ENCODE measurements around the gene HMGXB3. TPM values are rescaled to one million over a fixed set of nuclear protein-coding genes. Genes with fewer than 3 reads are reported as not detected.

Gene HMGXB3
- total RNA-seq, 1 experiment from 2014 or later = 67.8 TPM

DNA sequence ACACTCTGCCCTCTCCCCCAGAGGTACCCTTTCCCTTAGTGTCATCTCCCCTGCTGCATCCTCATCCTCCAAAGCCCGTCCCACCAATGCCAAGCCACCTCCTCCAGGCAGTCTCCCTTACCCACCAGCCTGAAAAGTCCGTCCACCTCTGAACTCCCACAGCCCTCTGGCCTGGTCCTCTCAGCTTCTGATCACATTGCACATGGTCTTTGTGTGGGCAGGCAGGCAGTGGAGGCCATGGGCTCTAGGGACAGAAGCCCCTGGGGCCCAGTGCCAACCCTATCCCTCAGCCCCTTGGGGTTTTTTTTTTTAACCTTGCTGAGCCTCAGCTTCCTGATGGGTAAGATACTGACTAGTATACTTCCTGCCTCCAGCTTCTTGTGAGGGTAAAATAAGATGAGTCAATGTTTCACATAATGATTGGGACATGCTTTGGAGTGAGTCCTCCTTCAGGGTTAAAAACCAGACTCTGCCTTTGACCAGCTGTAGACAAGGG lies 66.4 kb downstream of the HMGXB3 start:
- peak; percentile 56 for DNase-seq (ENCODE audit: unreplicated experiment)
- no peaks in the 10 kb centered on the region for H3K36me3 Mint-ChIP-seq (ENCODE audit: insufficient read depth, unreplicated experiment)
- ChIA-PET CTCF (interaction anchor here (0.7 to 1.1 kb wide), 2 partner anchors 64 to 154 kb away, joined by 3 to 5 read pairs; no protein-coding TSS in a partner anchor), POLR2A (no interaction called here)
- BruUV-seq (replicated peaks) = no TSS peak
- TF ChIP-seq, protein P1, sequence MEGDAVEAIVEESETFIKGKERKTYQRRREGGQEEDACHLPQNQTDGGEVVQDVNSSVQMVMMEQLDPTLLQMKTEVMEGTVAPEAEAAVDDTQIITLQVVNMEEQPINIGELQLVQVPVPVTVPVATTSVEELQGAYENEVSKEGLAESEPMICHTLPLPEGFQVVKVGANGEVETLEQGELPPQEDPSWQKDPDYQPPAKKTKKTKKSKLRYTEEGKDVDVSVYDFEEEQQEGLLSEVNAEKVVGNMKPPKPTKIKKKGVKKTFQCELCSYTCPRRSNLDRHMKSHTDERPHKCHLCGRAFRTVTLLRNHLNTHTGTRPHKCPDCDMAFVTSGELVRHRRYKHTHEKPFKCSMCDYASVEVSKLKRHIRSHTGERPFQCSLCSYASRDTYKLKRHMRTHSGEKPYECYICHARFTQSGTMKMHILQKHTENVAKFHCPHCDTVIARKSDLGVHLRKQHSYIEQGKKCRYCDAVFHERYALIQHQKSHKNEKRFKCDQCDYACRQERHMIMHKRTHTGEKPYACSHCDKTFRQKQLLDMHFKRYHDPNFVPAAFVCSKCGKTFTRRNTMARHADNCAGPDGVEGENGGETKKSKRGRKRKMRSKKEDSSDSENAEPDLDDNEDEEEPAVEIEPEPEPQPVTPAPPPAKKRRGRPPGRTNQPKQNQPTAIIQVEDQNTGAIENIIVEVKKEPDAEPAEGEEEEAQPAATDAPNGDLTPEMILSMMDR (IDR thresholded peaks at IDR 0.05; ENCODE audit: unreplicated experiment) = no peak
- H3K4me3 Mint-ChIP-seq (ENCODE audit: unreplicated experiment) = no peak overlapping the region
- peaks cover 15% of the 10 kb centered on the region for H3K4me1 Mint-ChIP-seq (ENCODE audit: insufficient read depth, unreplicated experiment)
- intact Hi-C loops (cut with micrococcal nuclease) = no loop called here
- no peaks in the 10 kb centered on the region for H3K27me3 Mint-ChIP-seq (ENCODE audit: insufficient read depth, unreplicated experiment)
- H3K9me3 Mint-ChIP-seq (ENCODE audit: unreplicated experiment) = no peaks in the 10 kb centered on the region
- H3K27ac Mint-ChIP-seq (ENCODE audit: low read depth, unreplicated experiment) = no peak overlapping the region

DNA sequence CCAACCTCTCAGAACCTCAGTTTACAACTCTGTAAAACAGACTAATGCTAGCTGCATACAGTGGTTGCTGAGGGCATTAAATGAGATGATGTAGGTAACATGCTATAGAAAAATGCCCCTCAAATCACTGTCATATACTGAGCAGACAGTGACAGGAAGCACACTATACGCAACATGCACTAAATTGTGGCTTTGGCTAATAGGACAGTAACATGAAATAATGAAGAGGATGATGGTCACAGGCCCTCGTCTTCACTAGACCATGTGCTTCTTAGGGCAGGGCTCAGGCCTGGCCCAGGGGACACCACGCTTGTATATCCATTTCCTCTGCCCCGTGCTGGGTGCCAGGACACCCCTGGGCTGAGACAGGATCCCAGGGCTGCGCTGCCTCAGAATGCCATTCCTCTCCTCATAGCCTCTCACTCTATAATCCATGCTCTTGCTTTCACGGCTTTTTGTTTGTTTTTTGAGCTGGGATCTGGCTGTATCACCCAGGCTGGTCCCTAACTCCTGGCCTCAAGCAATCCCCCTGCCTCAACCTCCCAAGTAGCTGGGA lies 66.9 kb downstream of the HMGXB3 start:
- Mint-ChIP-seq H3K27me3 (ENCODE audit: insufficient read depth, unreplicated experiment) (no peaks in the 10 kb centered on the region), H3K27ac (ENCODE audit: low read depth, unreplicated experiment) (no peak overlapping the region), H3K4me3 (ENCODE audit: unreplicated experiment) (no peak overlapping the region), H3K4me1 (ENCODE audit: insufficient read depth, unreplicated experiment) (peaks cover 15% of the 10 kb centered on the region), H3K36me3 (ENCODE audit: insufficient read depth, unreplicated experiment) (no peaks in the 10 kb centered on the region), H3K9me3 (ENCODE audit: unreplicated experiment) (no peaks in the 10 kb centered on the region)
- DNase-seq (ENCODE audit: unreplicated experiment) = no peak
- TF ChIP-seq, protein P1 (IDR thresholded peaks at IDR 0.05; ENCODE audit: unreplicated experiment) = no peak
- BruUV-seq (replicated peaks) = no TSS peak
- CTCF ChIA-PET = interaction anchor here (0.5 to 1.1 kb wide), 2 partner anchors 63 to 140 kb away, joined by 4 to 5 read pairs; no protein-coding TSS in a partner anchor
- intact Hi-C loops (cut with micrococcal nuclease) = no loop called here
- POLR2A ChIA-PET = no interaction called here

DNA sequence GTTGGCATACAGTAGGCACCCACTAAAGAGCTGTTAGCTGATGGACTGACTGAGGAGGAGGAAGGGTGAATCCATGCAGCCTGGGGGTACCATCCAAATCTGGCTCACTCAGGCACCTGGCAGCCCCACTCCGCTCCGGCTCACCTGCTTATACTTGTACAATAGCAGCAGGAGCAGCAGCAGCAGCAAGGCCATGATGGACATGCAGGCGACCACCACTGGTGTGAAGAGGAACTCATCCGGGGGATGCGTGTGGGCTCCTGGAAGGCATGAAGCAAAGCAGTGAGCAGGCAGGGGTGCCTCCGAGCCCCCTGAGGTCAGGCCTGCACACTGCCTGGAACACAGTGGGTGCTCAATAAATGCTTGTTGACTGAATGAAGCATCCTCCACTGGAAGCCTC lies 67.5 kb downstream of the HMGXB3 start:
- TF ChIP-seq, protein P1 (IDR thresholded peaks at IDR 0.05; ENCODE audit: unreplicated experiment) = no peak
- no peaks in the 10 kb centered on the region for H3K36me3 Mint-ChIP-seq (ENCODE audit: insufficient read depth, unreplicated experiment)
- CTCF ChIA-PET = interaction anchor here (1.0 kb wide), 1 partner anchor 283 kb away, joined by 3 read pairs; no protein-coding TSS in a partner anchor
- POLR2A ChIA-PET = no interaction called here
- intact Hi-C loops (cut with micrococcal nuclease) = no loop called here
- no peaks in the 10 kb centered on the region for H3K27me3 Mint-ChIP-seq (ENCODE audit: insufficient read depth, unreplicated experiment)
- H3K9me3 Mint-ChIP-seq (ENCODE audit: unreplicated experiment) = no peaks in the 10 kb centered on the region
- BruUV-seq (replicated peaks) = no TSS peak
- no peak for DNase-seq (ENCODE audit: unreplicated experiment)
- no peak overlapping the region for H3K27ac Mint-ChIP-seq (ENCODE audit: low read depth, unreplicated experiment)
- no peak overlapping the region for H3K4me3 Mint-ChIP-seq (ENCODE audit: unreplicated experiment)
- H3K4me1 Mint-ChIP-seq (ENCODE audit: insufficient read depth, unreplicated experiment) = peaks cover 15% of the 10 kb centered on the region

DNA sequence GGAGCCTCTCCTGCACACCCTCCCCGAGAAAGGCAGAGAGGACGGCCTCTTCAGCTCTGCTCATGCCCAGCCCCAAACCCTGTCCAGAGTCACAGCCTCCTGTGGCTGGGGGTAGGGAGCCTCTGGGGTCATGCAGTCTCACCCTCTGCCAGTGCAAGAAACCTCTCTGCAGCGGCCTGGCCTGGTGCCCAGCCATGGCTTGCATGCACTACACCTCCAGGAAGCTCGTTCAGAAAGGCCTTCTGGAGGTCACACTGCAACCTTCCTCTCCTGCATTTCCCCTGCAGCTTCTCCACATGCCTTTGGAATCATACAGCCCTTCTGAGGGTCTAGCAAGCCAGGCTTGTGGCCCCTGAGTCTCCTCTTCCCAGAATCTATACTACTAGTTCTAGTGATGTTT lies 67.9 kb downstream of the HMGXB3 start:
- H3K27ac Mint-ChIP-seq (ENCODE audit: low read depth, unreplicated experiment) = no peak overlapping the region
- H3K4me3 Mint-ChIP-seq (ENCODE audit: unreplicated experiment) = no peak overlapping the region
- POLR2A ChIA-PET = no interaction called here
- DNase-seq (ENCODE audit: unreplicated experiment) = no peak
- CTCF ChIA-PET = interaction anchor here (1.0 kb wide), 1 partner anchor 283 kb away, joined by 3 read pairs; no protein-coding TSS in a partner anchor
- TF ChIP-seq, protein P1 (IDR thresholded peaks at IDR 0.05; ENCODE audit: unreplicated experiment) = no peak
- no peaks in the 10 kb centered on the region for H3K27me3 Mint-ChIP-seq (ENCODE audit: insufficient read depth, unreplicated experiment)
- H3K9me3 Mint-ChIP-seq (ENCODE audit: unreplicated experiment) = no peaks in the 10 kb centered on the region
- no TSS peak for BruUV-seq (replicated peaks)
- intact Hi-C loops (cut with micrococcal nuclease) = no loop called here
- no peaks in the 10 kb centered on the region for H3K36me3 Mint-ChIP-seq (ENCODE audit: insufficient read depth, unreplicated experiment)
- H3K4me1 Mint-ChIP-seq (ENCODE audit: insufficient read depth, unreplicated experiment) = peaks cover 15% of the 10 kb centered on the region
